ENCODE results near the gene ARHGAP23.

ARHGAP23 gene

DNA sequence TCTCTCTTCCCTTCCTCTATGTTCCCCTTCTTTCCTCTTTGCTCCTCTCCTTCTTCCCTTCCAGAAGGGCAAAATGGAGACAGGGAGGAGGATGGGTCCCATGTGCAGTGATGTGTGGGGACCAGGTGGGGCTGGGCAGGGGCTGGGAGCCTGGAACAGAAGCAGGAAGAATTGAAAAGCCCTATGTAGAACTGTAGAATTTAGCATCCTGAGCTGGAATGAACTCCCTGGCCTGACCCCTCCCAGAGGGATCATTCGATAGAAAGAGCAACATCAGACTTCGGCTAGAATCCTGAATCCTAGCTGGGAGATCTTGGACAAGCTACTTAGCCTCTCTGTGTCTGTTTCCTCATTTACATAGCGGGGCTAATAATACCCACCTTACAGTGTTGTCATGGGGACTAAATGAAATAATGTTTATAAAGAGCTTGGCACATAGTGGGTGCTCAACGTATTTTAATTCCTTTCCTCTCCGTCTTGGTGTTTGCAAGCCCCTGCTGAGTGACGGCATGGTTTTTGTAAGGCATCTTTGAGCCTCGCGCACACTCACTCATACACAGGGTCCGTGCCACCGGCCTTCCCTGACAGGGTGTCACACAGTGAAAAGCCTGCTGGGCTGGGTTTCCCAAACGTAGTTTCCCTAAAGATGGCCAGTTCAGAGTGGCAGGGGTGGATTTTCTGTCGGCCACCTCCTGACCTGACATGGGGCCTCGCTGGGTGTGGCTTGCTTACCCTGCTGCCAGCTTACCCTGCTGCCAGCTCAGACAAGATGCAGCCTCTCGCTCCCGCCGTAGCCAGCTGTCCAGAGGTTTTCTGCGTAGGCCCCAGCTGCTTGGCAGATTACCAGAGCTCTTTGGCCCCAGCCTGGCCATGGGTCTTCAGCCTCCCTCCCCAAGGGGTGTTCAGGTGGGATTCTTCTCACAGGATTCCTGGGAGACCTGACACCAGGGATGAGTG lies 6.1 kb upstream of the ARHGAP23 start:
- no peak overlapping the region for H2AFZ ChIP-seq (ENCODE audit: low read depth)
- peaks cover 36% of the 10 kb centered on the region for H3K4me1 ChIP-seq (ENCODE audit: low read depth, poor library complexity, severe bottlenecking)
- no peak overlapping the region for H3K9ac ChIP-seq
- H3K79me2 ChIP-seq (ENCODE audit: insufficient read depth, low read depth) = no peaks in the 10 kb centered on the region
- no peaks in the 10 kb centered on the region for H4K20me1 ChIP-seq (ENCODE audit: insufficient read depth)
- H3K4me3 ChIP-seq (IDR thresholded peaks at IDR 0.05; ENCODE audit: insufficient read depth, low read depth, low read length) = no peak overlapping the region
- H3K36me3 ChIP-seq (ENCODE audit: insufficient read depth) = no peaks in the 10 kb centered on the region
- no peaks in the 10 kb centered on the region; the same call in 1 of the 2 replicates for H3K27me3 ChIP-seq (ENCODE audit: insufficient read depth, low read depth)
- TF ChIP-seq CTCF (conservative IDR thresholded peaks at IDR 0.05; ENCODE audit: low read depth, low read length) = no peak
- H3K27ac ChIP-seq = no peak overlapping the region
- H3K4me2 ChIP-seq = no peak overlapping the region

GRCh38 chr17:38424297-38424972 lies 3.8 kb upstream of the ARHGAP23 start:
- no peak for TF ChIP-seq CTCF (conservative IDR thresholded peaks at IDR 0.05; ENCODE audit: low read depth, low read length)
- Histone ChIP-seq H3K27me3 (ENCODE audit: insufficient read depth, low read depth) (no peaks in the 10 kb centered on the region; the same call in 1 of the 2 replicates), H3K4me2 (no peak overlapping the region), H3K36me3 (ENCODE audit: insufficient read depth) (no peaks in the 10 kb centered on the region), H3K4me1 (ENCODE audit: low read depth, poor library complexity, severe bottlenecking) (peaks cover 39% of the 10 kb centered on the region), H2AFZ (ENCODE audit: low read depth) (no peak overlapping the region), H3K27ac (no peak overlapping the region), H3K4me3 (IDR thresholded peaks at IDR 0.05; ENCODE audit: insufficient read depth, low read depth, low read length) (no peak overlapping the region), H4K20me1 (ENCODE audit: insufficient read depth) (no peaks in the 10 kb centered on the region), H3K9ac (no peak overlapping the region), H3K79me2 (ENCODE audit: insufficient read depth, low read depth) (no peaks in the 10 kb centered on the region; the same call in 1 of the 2 replicates)

GRCh38 chr17:38425031-38425430 lies 3.2 kb upstream of the ARHGAP23 start:
- no peaks in the 10 kb centered on the region; the same call in 1 of the 2 replicates for H3K27me3 ChIP-seq (ENCODE audit: insufficient read depth, low read depth)

DNA sequence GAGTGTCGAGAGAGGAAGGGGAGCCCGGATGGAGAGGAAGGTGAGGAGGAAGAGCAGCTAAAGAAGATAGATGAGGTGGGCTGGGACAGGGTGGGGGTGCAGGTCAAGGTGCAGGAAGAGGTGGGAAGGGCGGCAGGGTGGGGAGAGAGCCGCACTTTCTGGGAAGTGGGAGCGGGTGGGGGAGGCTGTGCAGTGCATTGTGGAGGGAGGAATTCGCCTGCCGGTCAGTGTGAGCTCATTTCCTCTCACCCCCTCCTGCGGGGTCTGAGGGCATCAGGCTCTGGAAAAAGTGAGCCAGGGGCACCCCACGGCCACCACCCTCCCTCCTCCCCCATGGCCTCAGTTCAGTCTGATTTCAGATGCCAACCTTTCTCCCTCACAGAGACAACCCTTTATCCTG lies 2.5 kb upstream of the ARHGAP23 start:
- no peak overlapping the region for H3K27ac ChIP-seq
- H3K4me3 ChIP-seq (IDR thresholded peaks at IDR 0.05; ENCODE audit: insufficient read depth, low read depth, low read length) = no peak overlapping the region
- no peak overlapping the region for H2AFZ ChIP-seq (ENCODE audit: low read depth)
- no peaks in the 10 kb centered on the region for H4K20me1 ChIP-seq (ENCODE audit: insufficient read depth)
- H3K4me1 ChIP-seq (ENCODE audit: low read depth, poor library complexity, severe bottlenecking) = peaks cover 47% of the 10 kb centered on the region
- no peaks in the 10 kb centered on the region; the same call in 1 of the 2 replicates for H3K79me2 ChIP-seq (ENCODE audit: insufficient read depth, low read depth)
- TF ChIP-seq CTCF (conservative IDR thresholded peaks at IDR 0.05; ENCODE audit: low read depth, low read length) = no peak
- no peaks in the 10 kb centered on the region for H3K36me3 ChIP-seq (ENCODE audit: insufficient read depth)
- H3K9ac ChIP-seq = no peak overlapping the region
- no peak overlapping the region for H3K4me2 ChIP-seq
- H3K27me3 ChIP-seq (ENCODE audit: insufficient read depth, low read depth) = no peaks in the 10 kb centered on the region; the same call in 1 of the 2 replicates

More at GRCh38 chr17:38425031-38425430, 3.2 kb upstream of the ARHGAP23 start:
- Histone ChIP-seq H3K4me3 (IDR thresholded peaks at IDR 0.05; ENCODE audit: insufficient read depth, low read depth, low read length) (no peak overlapping the region), H3K36me3 (ENCODE audit: insufficient read depth) (no peaks in the 10 kb centered on the region), H3K79me2 (ENCODE audit: insufficient read depth, low read depth) (no peaks in the 10 kb centered on the region; the same call in 1 of the 2 replicates), H3K9ac (no peak overlapping the region), H2AFZ (ENCODE audit: low read depth) (no peak overlapping the region), H3K4me1 (ENCODE audit: low read depth, poor library complexity, severe bottlenecking) (peaks cover 45% of the 10 kb centered on the region), H4K20me1 (ENCODE audit: insufficient read depth) (no peaks in the 10 kb centered on the region), H3K4me2 (no peak overlapping the region), H3K27ac (no peak overlapping the region)
- no peak for TF ChIP-seq CTCF (conservative IDR thresholded peaks at IDR 0.05; ENCODE audit: low read depth, low read length)
